Suprapubic skin (tissue), 4 donors: ENCODE results near the gene DKKL1. TPM values are rescaled to one million over a fixed set of nuclear protein-coding genes. Genes with fewer than 3 reads are reported as not detected.

Experiments
- DNase-seq, 2 donors: peaks; one replicate each; pipeline ENCODE4 v3.0.0-alpha.2; 2019; ENCODE audit warnings: low spot score in 2 of 2
- H3K27ac ChIP-seq: fragments of 200-600 bp; sonication (generic); one replicate; pipeline ENCODE4 v1.5.1; 2019
- H3K27me3 ChIP-seq: fragments of 200-600 bp; sonication (generic); one replicate; pipeline ENCODE4 v1.5.1; 2019
- H3K36me3 ChIP-seq: fragments of 200-600 bp; sonication (generic); one replicate; pipeline ENCODE4 v1.5.1; 2019
- H3K4me1 ChIP-seq: fragments of 200-600 bp; sonication (generic); one replicate; pipeline ENCODE4 v1.5.1; 2019
- H3K4me3 ChIP-seq: fragments of 200-600 bp; sonication (generic); one replicate; pipeline ENCODE4 v1.5.1; 2019; ENCODE audit warnings: mild to moderate bottlenecking
- H3K9me3 ChIP-seq: fragments of 200-600 bp; sonication (generic); one replicate; pipeline ENCODE4 v1.5.1; 2019
- EP300 ChIP-seq: sonication (generic); formaldehyde crosslinking; IDR thresholded peaks from one replicate; pipeline ENCODE4 v1.6.1; 2017; ENCODE audit warnings: antibody characterized with exemption
- POLR2A ChIP-seq, 2 donors: fragments of 450-650 bp; IDR thresholded peaks; one replicate each; pipeline ENCODE4 v1.6.1; 2017; ENCODE audit warnings: antibody characterized with exemption in 2 of 2, mild to moderate bottlenecking in 2 of 2, moderate library complexity in 2 of 2
- POLR2AphosphoS5 ChIP-seq, 3 donors: sonication (generic); formaldehyde crosslinking; IDR thresholded peaks; one replicate each; pipeline ENCODE4 v1.6.1; 2017; ENCODE audit warnings: antibody characterized with exemption in 3 of 3
- WGBS: methylation state at CpG from one replicate; pipeline ENCODE4 v1.1.5; 2018; 5-methylcytosine and 5-hydroxymethylcytosine counted together
- total RNA-seq, 4 donors: library from RNA; depleted of rRNA; stranded (reverse); fragments of >200 nt; gene quantifications; one replicate each; pipeline ENCODE4 v1.1.0, GENCODE V29; 2016
- TF ChIP-seq, protein P1 (sequence below), 2 donors: fragments of 200-600 bp in 1 of 2; fragments of 450-650 bp in 1 of 2; sonication (generic) in 1 of 2; IDR thresholded peaks; one replicate each; pipeline ENCODE4 v1.5.1; 2016 to 2019; ENCODE audit warnings: antibody characterized with exemption in 2 of 2, mild to moderate bottlenecking in 1 of 2, moderate library complexity in 1 of 2

The DKKL1 gene
- total RNA-seq, 4 donors from 2014 or later: not detected

DNA sequence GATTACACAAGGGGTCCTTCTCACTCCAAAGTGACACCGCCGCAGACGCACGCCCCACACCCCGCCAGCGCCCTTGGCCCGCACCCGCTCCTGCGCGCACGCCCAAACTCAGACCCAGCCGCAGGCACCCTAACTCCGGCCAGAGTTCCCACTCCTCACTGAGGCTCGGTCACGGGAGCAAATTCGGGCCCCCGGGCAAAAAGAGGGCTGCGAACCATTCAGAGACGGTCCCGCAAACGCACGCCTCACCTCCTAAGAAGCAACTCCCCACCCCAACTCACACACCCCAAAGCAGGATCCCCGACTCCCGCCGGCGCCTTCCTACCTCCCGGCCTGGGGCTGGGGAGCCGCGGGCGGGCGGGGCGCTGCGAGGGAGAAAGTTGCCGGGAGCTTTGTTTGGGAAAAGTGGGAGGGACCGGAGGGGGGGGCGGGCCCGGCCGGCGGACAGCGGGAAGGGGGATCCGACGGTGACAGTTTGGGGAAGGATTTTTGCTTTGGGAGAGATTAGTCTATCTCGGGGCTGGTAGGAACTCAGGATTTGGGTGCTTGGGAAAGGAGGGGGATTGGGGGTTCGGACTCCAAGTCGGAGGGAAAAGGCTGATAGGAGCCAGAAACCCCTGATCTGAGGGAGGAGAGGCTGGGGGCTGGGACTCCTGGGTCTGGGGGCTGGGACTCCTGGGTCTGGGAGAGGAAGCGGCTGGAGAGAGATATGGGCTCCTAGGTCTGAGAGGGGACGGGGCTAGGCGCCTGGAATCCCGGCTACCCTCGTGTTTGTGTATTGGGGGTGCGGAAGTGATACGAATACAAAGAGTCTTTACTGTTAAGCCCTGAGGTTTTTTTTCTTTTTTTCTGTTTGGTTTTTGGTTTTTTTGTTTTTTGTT, 1.4 kb upstream of the DKKL1 start, which contains the start of gene TEAD2:
Gene TEAD2 (minus strand): TSS at position 369 of the 881 bp plus-strand sequence. CDS start 2,341 bp downstream, outside the sequence.
- H3K27me3 ChIP-seq: no peaks in the 10 kb centered on the region
- no peak for TF ChIP-seq EP300
- TF ChIP-seq POLR2AphosphoS5 (IDR thresholded peaks at IDR 0.05): no peak
- TF ChIP-seq, protein P1, sequence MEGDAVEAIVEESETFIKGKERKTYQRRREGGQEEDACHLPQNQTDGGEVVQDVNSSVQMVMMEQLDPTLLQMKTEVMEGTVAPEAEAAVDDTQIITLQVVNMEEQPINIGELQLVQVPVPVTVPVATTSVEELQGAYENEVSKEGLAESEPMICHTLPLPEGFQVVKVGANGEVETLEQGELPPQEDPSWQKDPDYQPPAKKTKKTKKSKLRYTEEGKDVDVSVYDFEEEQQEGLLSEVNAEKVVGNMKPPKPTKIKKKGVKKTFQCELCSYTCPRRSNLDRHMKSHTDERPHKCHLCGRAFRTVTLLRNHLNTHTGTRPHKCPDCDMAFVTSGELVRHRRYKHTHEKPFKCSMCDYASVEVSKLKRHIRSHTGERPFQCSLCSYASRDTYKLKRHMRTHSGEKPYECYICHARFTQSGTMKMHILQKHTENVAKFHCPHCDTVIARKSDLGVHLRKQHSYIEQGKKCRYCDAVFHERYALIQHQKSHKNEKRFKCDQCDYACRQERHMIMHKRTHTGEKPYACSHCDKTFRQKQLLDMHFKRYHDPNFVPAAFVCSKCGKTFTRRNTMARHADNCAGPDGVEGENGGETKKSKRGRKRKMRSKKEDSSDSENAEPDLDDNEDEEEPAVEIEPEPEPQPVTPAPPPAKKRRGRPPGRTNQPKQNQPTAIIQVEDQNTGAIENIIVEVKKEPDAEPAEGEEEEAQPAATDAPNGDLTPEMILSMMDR (IDR thresholded peaks at IDR 0.05): no peak
- no peak for TF ChIP-seq POLR2A (IDR thresholded peaks at IDR 0.05)
- H3K27ac ChIP-seq: peak within 1 kb of the TSS; percentile 93
- H3K9me3 ChIP-seq: no peaks in the 10 kb centered on the region
- WGBS: 1% methylated on average over 52 of the region's 52 CpGs
- peak within 1 kb of the TSS; percentile 79 for H3K4me3 ChIP-seq
- peak; percentile 88 for DNase-seq
- H3K36me3 ChIP-seq: peaks cover 17% of the 10 kb centered on the region
- peaks cover 39% of the 10 kb centered on the region for H3K4me1 ChIP-seq

- H3K9me3 ChIP-seq: no peaks in the 10 kb centered on the region
- peak overlapping the region; percentile 93 for H3K27ac ChIP-seq
- peak in 1 of 2 donors; percentile 77 for DNase-seq
- H3K36me3 ChIP-seq: peaks cover 14% of the 10 kb centered on the region
- peak overlapping the region; percentile 79 for H3K4me3 ChIP-seq
- no peak for TF ChIP-seq EP300
- no peak for TF ChIP-seq POLR2A (IDR thresholded peaks at IDR 0.05)
- no peak for TF ChIP-seq POLR2AphosphoS5 (IDR thresholded peaks at IDR 0.05)
- TF ChIP-seq, protein P1 (IDR thresholded peaks at IDR 0.05): no peak
- H3K4me1 ChIP-seq: peaks cover 39% of the 10 kb centered on the region
- WGBS: 1% methylated on average over 14 of the region's 14 CpGs
- H3K27me3 ChIP-seq: no peaks in the 10 kb centered on the region
These were observed 779 bp upstream of the DKKL1 start for GRCh38 chr19:49362929-49363267.

DNA sequence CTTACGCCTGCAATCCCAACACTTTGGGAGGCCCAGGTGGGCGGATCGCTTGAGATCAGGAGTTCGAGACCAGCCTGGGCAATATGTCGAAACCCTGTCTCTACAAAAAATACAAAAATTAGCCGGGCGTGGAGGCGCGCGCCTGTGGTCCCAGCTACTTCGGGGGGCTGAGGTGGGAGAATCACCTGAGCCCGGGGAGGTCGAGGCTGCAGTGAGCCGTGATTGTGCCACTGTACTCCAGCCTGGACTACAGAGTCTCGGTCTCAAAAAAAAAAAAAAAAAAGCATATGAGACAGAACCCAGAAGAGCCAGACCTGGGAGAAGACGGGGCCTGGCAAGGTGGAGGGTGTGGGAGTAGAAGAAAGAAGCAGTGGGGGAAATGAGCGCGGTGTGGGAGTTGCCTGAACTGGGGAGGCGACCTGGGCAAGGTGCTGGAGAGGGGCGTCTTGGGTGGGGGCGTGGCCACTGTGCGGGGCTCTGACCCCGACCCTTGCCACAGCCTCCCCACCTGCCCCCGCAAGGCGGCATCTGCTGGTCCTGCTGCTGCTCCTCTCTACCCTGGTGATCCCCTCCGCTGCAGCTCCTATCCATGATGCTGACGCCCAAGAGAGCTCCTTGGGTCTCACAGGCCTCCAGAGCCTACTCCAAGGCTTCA, 533 bp downstream of the DKKL1 start:
- H3K27me3 ChIP-seq: no peaks in the 10 kb centered on the region
- WGBS: 78% methylated on average over 27 of the region's 27 CpGs
- TF ChIP-seq, protein P1 (IDR thresholded peaks at IDR 0.05): no peak
- no peak for TF ChIP-seq EP300
- H3K4me1 ChIP-seq: peaks cover 39% of the 10 kb centered on the region
- H3K9me3 ChIP-seq: peaks cover 6% of the 10 kb centered on the region
- no peak for DNase-seq
- no peak overlapping the region for H3K27ac ChIP-seq
- H3K36me3 ChIP-seq: peaks cover 1% of the 10 kb centered on the region
- H3K4me3 ChIP-seq: peak overlapping the region; percentile 79

GRCh38 chr19:49366110-49366509, 2.4 kb downstream of the DKKL1 start:
- Histone ChIP-seq H3K4me3 (no peak overlapping the region), H3K27me3 (no peaks in the 10 kb centered on the region), H3K9me3 (peaks cover 13% of the 10 kb centered on the region), H3K36me3 (no peaks in the 10 kb centered on the region), H3K27ac (no peak overlapping the region), H3K4me1 (peaks cover 29% of the 10 kb centered on the region)
- DNase-seq: no peak
- TF ChIP-seq, protein P1 (IDR thresholded peaks at IDR 0.05): no peak
- TF ChIP-seq EP300 (no peak), POLR2AphosphoS5 (IDR thresholded peaks at IDR 0.05) (no peak), POLR2A (IDR thresholded peaks at IDR 0.05) (no peak)

DNA sequence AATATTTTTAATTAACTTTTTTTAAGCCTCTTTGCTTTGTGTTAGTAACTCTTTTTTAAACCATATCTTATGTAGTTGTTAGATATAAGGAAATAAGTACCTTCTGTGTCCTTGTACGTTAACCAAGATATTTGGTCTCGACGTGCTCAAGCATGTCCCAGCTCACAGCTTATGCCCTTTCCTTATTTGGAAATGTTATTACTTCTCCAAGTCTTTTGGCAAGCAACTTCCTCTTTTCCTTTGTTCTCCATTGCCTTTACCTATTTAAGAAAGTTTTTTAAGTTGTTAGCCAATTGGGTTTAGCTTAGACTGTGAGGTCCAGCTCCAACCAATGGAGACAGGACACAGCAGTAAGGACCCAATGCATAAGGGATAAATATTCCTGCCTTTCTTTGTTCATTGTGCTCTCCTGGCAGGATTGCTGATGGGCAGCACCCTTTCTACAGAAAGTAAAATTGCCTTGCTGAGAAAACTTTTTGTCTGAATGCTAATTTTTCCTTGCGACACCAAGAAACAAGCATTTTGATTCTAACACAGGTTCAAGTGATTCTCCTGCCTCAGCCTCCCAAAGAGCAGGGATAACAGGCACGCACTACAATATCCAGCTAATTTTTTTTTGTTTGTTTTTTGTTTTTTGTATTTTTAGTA, 5.2 kb downstream of the DKKL1 start:
- Histone ChIP-seq H3K4me1 (peaks cover 2% of the 10 kb centered on the region), H3K27me3 (no peaks in the 10 kb centered on the region), H3K27ac (no peak overlapping the region), H3K36me3 (no peaks in the 10 kb centered on the region), H3K9me3 (peaks cover 13% of the 10 kb centered on the region), H3K4me3 (no peak overlapping the region)
- TF ChIP-seq, protein P1 (IDR thresholded peaks at IDR 0.05): no peak
- no peak for TF ChIP-seq EP300
- no peak for TF ChIP-seq POLR2AphosphoS5 (IDR thresholded peaks at IDR 0.05)
- no peak for TF ChIP-seq POLR2A (IDR thresholded peaks at IDR 0.05)
- WGBS: 82% methylated on average over 5 of the region's 5 CpGs
- no peak for DNase-seq
